HG03060 (cell line): ENCODE data around the gene MCF2L.
"Not testable (repeated sequence)": the region's sequence is repeated elsewhere in the genome, so short reads cannot be mapped to it uniquely, and the experiment has no call there.

Experiments used
- ATAC-seq: cut with Tn5 transposase; IDR thresholded peaks from one replicate; pipeline ENCODE4 v1.9.1; 2021; ENCODE audit warnings: low read depth, moderate number of reproducible peaks; ENCODE audit not compliant: unreplicated experiment

MCF2L gene

DNA sequence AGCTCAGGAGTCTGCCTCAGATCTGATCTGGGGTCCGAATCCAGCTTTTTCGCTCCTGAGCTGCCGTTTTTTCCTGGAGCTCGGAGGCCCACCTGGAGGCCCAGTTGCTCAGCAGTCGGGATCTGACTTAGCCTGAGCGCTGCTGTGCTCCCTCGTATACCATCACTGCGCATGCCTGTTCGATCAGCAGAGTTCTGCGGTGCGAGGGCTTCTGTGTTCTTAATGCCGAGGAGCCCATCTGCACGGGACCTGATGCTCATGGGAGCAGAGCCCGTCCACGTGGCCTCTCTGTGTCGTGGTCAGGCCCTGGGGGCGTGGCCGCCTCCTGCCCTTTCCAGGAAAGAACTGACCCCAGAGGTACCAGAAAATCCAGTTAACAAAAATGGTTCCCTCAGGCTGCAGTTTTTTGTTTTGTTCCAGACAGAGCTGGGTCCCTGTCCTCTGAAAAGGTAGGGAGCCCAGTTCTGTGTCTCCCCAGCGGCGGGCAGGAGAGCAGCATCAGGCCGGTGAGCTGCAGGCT is 57.4 kb downstream of the MCF2L start:
- ATAC-seq: no peak

- no peak for ATAC-seq
These were observed 58.1 kb downstream of the MCF2L start for GRCh38 chr13:113027095-113027494.

DNA sequence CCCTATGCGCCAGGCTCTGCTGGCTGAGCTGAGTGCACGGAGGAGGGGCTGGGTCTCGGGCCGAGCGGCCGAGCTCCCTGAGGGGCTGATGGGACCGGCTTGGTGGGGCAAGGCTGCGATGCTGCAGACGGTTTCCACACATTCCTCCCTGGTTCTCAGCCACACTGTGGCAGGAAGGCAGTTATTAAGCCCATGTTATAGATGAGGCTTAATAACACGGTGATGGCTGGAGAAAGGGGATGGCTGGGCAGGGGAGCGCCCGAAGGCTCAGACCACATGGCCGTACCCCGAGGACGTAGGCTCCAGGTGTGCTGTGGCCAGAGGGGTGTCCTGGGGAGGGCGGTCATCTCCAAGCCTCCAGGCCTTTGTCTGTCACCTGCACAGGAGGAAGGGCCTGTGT is 58.6 kb downstream of the MCF2L start:
- no peak for ATAC-seq

DNA sequence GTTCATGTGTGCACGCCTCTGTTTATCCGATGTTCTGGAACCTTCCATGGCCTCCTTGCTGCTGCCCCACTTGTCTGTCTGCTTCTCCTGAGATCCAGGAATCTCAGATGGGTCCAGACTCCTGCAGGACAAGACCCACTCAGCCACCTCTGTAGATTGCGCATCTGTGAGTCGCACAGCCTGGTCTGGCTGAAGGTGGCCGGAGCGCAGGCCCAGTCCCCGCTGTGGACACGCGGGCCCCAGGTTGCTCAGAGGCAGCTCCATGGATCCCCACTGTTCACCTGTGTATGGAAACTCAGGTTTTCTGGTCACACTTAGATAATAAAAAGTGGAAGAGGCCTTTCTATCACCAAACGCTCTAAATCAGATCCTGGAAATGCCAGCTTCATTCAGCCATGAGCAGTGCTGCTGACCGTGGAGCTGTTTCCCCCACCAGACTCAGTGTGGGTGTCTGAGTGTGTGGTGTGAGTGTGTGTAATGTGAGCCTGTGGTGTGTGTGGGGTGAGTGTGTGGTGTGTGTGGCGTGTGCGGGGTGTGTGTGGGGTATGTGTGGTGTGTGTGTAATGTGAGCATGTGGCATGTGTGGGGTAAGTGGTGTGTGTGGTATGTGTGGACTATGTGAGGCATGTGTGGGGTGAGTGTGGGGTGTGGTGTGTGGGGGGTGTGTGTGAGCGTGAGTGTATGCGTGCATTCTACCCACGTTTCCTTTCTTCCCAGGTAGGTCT is 59.5 kb downstream of the MCF2L start:
- ATAC-seq: no peak

DNA sequence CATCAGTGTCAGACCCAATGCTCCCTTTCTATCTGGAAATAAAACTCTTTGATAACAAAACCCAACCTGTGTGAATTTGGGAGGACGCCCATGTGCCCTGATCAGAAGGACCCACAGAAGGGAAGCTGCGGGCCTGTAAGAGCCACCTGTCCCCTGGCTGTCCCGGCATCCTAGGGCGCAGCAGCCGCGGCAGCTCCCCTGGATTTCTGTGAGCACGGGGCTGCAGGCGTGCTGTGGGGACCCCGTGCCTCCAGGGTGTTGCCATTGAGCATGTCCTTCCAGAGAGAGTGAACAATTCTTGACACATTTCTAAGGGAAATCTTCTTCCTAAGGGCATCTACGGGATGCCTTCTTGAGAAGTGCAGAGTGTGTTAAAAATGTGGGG is 60.0 kb downstream of the MCF2L start:
- ATAC-seq: no peak

GRCh38 chr13:113029487-113030258 is 60.7 kb downstream of the MCF2L start:
- ATAC-seq: no peak

- ATAC-seq: not testable (repeated sequence)
These were observed 61.2 kb downstream of the MCF2L start for GRCh38 chr13:113030259-113030640.

DNA sequence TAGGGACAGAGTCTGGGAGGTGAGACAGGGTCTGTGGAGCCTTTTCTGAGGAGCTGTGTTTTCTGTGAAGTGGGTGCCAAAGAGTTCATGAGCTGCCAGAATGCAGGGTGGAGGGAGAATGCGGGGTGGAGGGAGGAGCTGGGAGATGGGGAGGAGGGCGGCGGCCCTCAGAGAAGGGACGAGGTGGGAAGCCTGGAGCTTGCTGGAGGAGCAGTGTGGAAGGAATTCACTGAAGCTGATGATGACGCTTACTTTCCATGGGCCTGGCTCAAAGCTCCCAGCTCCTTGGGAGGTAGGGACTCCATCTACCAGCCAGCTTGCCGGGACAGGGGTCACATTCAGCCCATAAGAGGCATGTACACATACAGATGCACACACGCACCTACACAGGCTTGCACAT is 62.5 kb downstream of the MCF2L start:
- ATAC-seq: no peak

- ATAC-seq: no peak
These were observed 63.3 kb downstream of the MCF2L start for GRCh38 chr13:113032291-113032690.

GRCh38 chr13:113033054-113033850 is 64.2 kb downstream of the MCF2L start:
- ATAC-seq: no peak

- ATAC-seq: no peak
These were observed 65.6 kb downstream of the MCF2L start for GRCh38 chr13:113034451-113035212.

DNA sequence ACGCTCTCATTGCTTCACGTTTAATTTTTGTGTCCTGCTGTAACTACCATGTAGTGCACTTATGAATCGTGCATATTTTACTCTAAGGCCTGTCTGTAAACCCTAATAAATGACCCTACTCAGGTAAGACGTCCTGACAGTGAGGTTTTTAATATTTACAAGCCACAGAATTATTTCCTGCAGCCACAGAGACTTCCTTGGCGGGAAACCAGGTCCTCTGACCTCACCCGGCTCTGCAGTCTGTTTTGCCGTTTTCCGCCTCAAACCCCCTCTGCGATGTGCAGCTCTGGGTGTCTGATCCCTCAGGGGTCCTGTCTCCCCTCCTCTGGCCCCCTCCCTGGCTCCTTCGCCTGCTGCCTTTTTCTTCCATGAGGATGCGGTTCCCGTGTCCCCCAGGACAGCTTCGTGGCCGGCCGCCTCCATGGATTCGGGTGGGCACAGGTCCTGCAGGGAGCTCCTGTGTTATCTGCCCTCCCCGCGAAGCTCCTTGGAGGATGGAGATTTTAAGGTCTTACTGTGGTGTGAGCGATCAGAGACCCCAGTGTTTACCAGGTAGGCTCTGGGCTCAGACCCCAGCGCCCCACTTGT is 66.3 kb downstream of the MCF2L start:
- no peak for ATAC-seq

GRCh38 chr13:113036401-113036800 is 67.4 kb downstream of the MCF2L start:
- no peak for ATAC-seq

DNA sequence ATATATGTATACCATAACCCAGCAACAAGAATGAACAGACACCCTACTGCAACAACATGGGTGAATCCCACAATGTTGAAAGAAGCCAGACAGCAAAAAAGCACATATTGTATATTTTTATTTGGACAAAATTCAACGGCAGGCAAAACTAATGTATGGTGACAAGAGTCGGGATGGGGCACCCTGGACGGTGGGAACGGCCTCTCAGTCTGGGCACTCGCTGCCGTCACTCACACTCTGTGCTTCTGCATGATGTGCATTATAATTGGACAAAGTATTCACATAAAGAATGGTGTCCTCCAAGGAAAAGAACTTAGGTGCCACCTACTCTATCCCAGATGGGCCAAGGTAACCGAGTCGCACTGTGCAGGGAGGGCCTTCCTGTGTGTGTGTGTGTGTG is 71.0 kb downstream of the MCF2L start:
- ATAC-seq: no peak

DNA sequence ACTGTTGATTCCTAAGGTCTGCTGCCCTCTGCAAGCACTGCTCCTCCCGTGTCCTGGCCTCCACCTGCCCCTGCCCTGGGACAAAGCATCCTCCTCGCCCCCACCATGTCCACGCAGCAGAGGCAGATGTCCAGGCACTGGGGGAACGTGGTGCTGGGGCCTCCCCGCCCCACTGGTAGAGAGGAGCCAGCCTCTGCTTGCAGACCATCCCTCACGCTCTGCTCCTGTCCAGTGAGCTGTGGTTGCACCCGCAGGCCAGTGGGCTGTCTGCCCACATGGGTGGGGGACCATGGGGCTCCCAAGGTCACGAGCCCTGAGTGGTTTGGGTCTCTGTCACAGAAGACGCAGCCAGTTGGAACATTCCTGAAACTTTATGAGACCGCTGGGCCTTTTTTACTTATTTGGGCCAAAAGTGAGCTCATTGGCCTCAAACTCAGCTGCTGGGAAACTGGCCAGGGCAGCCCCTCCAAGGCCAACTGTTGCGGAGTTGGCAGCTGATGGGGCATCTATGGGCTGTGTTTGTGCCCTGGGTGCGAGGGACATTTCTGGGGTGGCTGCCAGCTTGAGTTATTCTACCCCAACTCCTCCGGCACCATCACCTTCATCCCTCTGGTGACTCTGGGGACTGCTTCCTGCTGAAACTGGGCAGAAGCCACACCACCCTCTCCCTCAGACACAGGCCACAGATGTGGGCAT is 71.7 kb downstream of the MCF2L start:
- no peak for ATAC-seq

DNA sequence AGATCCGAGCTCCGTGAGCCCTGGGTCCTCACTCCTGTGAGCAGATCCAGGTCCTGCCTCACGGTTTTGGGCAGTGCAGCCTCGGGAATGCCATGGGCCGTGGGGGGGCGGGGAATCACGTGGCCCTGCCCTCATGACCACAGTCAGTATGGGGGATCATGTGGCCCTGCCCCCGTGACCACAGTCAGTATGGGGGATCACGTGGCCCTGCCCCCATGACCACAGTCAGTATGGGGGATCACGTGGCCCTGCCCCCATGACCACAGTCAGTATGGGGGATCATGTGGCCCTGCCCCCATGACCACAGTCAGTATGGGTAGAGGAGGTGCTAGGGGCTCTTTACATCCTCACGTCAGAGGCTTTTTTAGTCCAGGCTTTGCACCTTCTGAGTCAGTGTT is 72.3 kb downstream of the MCF2L start:
- no peak for ATAC-seq

GRCh38 chr13:113041896-113042295 is 72.9 kb downstream of the MCF2L start:
- ATAC-seq: no peak

GRCh38 chr13:113042456-113042855 is 73.4 kb downstream of the MCF2L start:
- no peak for ATAC-seq

- no peak for ATAC-seq
These were observed 74.1 kb downstream of the MCF2L start for GRCh38 chr13:113043001-113043630.
